Adrenal gland (tissue), 12 donors: ENCODE measurements around the gene CFL1. TPM values are rescaled to one million over a fixed set of nuclear protein-coding genes. Genes with fewer than 3 reads are reported as not detected.
"Not testable (repeated sequence)": the region's sequence is repeated elsewhere in the genome, so short reads cannot be mapped to it uniquely, and the experiment has no call there.

ENCODE experiments used
- DNase-seq, 7 donors: peaks; one replicate each; pipeline ENCODE4 v3.0.0-alpha.2; 2019 to 2020
- H3K27ac ChIP-seq, 5 donors: fragments of 200-600 bp; sonication (generic) in 4 of 5; 1 replicate in 3 of 5; 2 replicates in 2 of 5; pipeline versions ENCODE4 v1.5.1 to v1.8.0; 2016 to 2020; ENCODE audit warnings: mild to moderate bottlenecking in 1 of 5
- H3K27me3 ChIP-seq: fragments of 200-600 bp; 2 replicates; pipeline ENCODE4 v1.8.0; 2021
- H3K36me3 ChIP-seq, 2 donors: fragments of 200-600 bp; replicated peaks in 1 of 2; 1 replicate in 1 of 2; 2 replicates in 1 of 2; pipeline versions ENCODE4 v1.5.1 to v1.8.0; 2018 to 2022
- H3K4me1 ChIP-seq, 2 donors: fragments of 200-600 bp; replicated peaks in 1 of 2; 1 replicate in 1 of 2; 2 replicates in 1 of 2; pipeline versions ENCODE4 v1.5.1 to v1.8.0; 2018 to 2021
- H3K4me3 ChIP-seq, 4 donors: fragments of 200-600 bp; sonication (generic) in 3 of 4; one replicate each; pipeline ENCODE4 v1.5.1; 2016 to 2018
- H3K9me3 ChIP-seq, 3 donors: fragments of 200-600 bp; sonication (generic) in 1 of 3; replicated peaks in 1 of 3; 1 replicate in 2 of 3; 2 replicates in 1 of 3; pipeline versions ENCODE4 v1.5.1 to v1.8.0; 2016 to 2021
- CTCF ChIP-seq, 6 experiments: fragments of 450-650 bp in 4 of 6; fragments of 200-600 bp in 2 of 6; sonication (generic) in 1 of 6; IDR thresholded peaks; 1 replicate in 5 of 6; 2 replicates in 1 of 6; pipeline versions ENCODE4 v1.5.1 to v1.8.0; 2016 to 2021; ENCODE audit warnings: antibody characterized with exemption in 6 of 6, mild to moderate bottlenecking in 2 of 6, moderate library complexity in 1 of 6
- POLR2A ChIP-seq, 2 donors: fragments of 450-650 bp; IDR thresholded peaks; one replicate each; pipeline ENCODE4 v1.6.1; 2017; ENCODE audit warnings: antibody characterized with exemption in 2 of 2, mild to moderate bottlenecking in 2 of 2, moderate library complexity in 1 of 2
- whole genome bisulfite sequencing, 4 donors: extraction: QIAGEN DNeasy Blood & Tissue Kit in 2 of 4; methylation state at CpG; one replicate each; pipeline versions ENCODE4 v1.1.5 to v1.1.7; 2013 to 2017; 5-methylcytosine and 5-hydroxymethylcytosine counted together
- intact Hi-C, 2 donors: fragments of 100-400 bp; cut with DNase I; formaldehyde crosslinking; loops; one replicate each; pipeline versions ENCODE4 v1.14.1 to v1.15.0; 2022 to 2023
- polyA plus RNA-seq, 3 donors: library from polyadenylated mRNA; stranded (reverse); fragments of 200-250 nt in 2 of 3; fragments of 350-450 nt in 1 of 3; fragmentation: Illumina TruSeq in 1 of 3; extraction: RNeasy Lipid Tissue Mini Kit (QIAGEN cat#74804) in 1 of 3; gene quantifications; one replicate each; pipeline ENCODE4 v1.2.3, GENCODE V29; 2013 to 2014
- total RNA-seq, 9 donors: library from RNA; depleted of rRNA in 4 of 9; stranded (reverse); fragments of >200 nt in 4 of 9; fragments of 120-200 nt in 1 of 9; fragmentation: NEBNext Ultra II Directional in 1 of 9; extraction: Animal tissue kit (Norgen Biotek cat#: 25700) in 1 of 9; gene quantifications; one replicate each; pipeline versions ENCODE4 v1.1.0 to v1.2.4, GENCODE V29; 2013 to 2023
- donor health status: healthy with polysubstance abuse.
- donor health status: Bipolar disorder and iron deficiency.
- donor health status: DM: yes; HTN: yes; CAD: no.
- donor health status: DM: no; HTN: no; CAD: no.
- donor health status: DM: no; HTN: no; CAD: no.
- donor health status: DM: yes; HTN: yes; CAD: no.

Gene CFL1
- total and polyA plus RNA-seq, 12 donors = 217 to 765 (median 599) TPM

GRCh38 chr11:65849366-65849765, 8.6 kb downstream of the CFL1 start:
- Histone ChIP-seq H3K36me3 (peaks cover 0 to 28% of the 10 kb centered on the region in 2 donors), H3K9me3 (no peaks in the 10 kb centered on the region), H3K27me3 (no peaks in the 10 kb centered on the region), H3K4me3 (no peak overlapping the region), H3K4me1 (no peaks in the 10 kb centered on the region), H3K27ac (no peak overlapping the region)
- DNase-seq = no peak
- TF ChIP-seq CTCF (IDR thresholded peaks at IDR 0.05) = no peak
- TF ChIP-seq POLR2A (IDR thresholded peaks at IDR 0.05) = no peak
- intact Hi-C loops = no loop called here
- WGBS, 4 donors = 73 to 81% (median 75%) methylated on average over 5 to 8 of the region's 8 CpGs

- WGBS, 4 donors = 59 to 67% (median 62%) methylated on average over 6 to 7 of the region's 7 CpGs
- H3K27me3 ChIP-seq, DNase-seq, H3K27ac ChIP-seq, H3K9me3 ChIP-seq, H3K4me3 ChIP-seq, intact Hi-C loops, H3K4me1 ChIP-seq: not testable (repeated sequence)
- H3K36me3 ChIP-seq = peaks cover 0 to 21% of the 10 kb centered on the region in 2 donors
Measured at GRCh38 chr11:65848693-65849092, 9.3 kb downstream of the CFL1 start.

- TF ChIP-seq POLR2A (IDR thresholded peaks at IDR 0.05) (no peak), CTCF (IDR thresholded peaks at IDR 0.05) (no peak)
- H3K36me3 ChIP-seq = peaks cover 0 to 12% of the 10 kb centered on the region in 2 donors
- no peaks in the 10 kb centered on the region for H3K9me3 ChIP-seq
- no peak overlapping the region for H3K4me3 ChIP-seq
- intact Hi-C loops = no loop called here
- H3K27me3 ChIP-seq = no peaks in the 10 kb centered on the region
- no peaks in the 10 kb centered on the region for H3K4me1 ChIP-seq
- WGBS, 4 donors = 78 to 90% (median 84%) methylated on average over 3 of the region's 3 CpGs
- no peak for DNase-seq
- H3K27ac ChIP-seq = no peak overlapping the region
Measured at GRCh38 chr11:65847746-65848145, 10.2 kb downstream of the CFL1 start.

GRCh38 chr11:65844231-65844872, 13.6 kb downstream of the CFL1 start:
- intact Hi-C loops = no loop called here
- TF ChIP-seq CTCF (IDR thresholded peaks at IDR 0.05) (no peak), POLR2A (IDR thresholded peaks at IDR 0.05) (no peak)
- H3K27ac ChIP-seq = no peak overlapping the region
- WGBS, 4 donors = 80 to 86% (median 85%) methylated on average over 10 of the region's 10 CpGs
- no peaks in the 10 kb centered on the region for H3K9me3 ChIP-seq
- DNase-seq = no peak
- H3K4me1 ChIP-seq = no peaks in the 10 kb centered on the region
- H3K27me3 ChIP-seq = no peaks in the 10 kb centered on the region
- H3K4me3 ChIP-seq = no peak overlapping the region
- no peaks in the 10 kb centered on the region for H3K36me3 ChIP-seq

GRCh38 chr11:65843811-65844210, 14.2 kb downstream of the CFL1 start:
- Histone ChIP-seq H3K27me3 (no peaks in the 10 kb centered on the region), H3K27ac (no peak overlapping the region), H3K4me3 (no peak overlapping the region), H3K4me1 (no peaks in the 10 kb centered on the region), H3K36me3 (no peaks in the 10 kb centered on the region), H3K9me3 (no peaks in the 10 kb centered on the region)
- 87 to 95% (median 91%) methylated on average over 3 of the region's 3 CpGs for WGBS, 4 donors
- TF ChIP-seq POLR2A (IDR thresholded peaks at IDR 0.05) (no peak), CTCF (IDR thresholded peaks at IDR 0.05) (no peak)
- DNase-seq = no peak
- intact Hi-C loops = no loop called here
